ENCODE data around the gene TMEM254.
"Not testable (repeated sequence)": the region's sequence is repeated elsewhere in the genome, so short reads cannot be mapped to it uniquely, and the experiment has no call there.

The TMEM254 gene

GRCh38 chr10:80078448-80079311 is at the start of gene TMEM254:
Gene TMEM254, plus strand, starts transcription at chr10:80078665. Its CDS starts 35 bp downstream, at chr10:80078700.
- peak; percentile 96 for DNase-seq

- DNase-seq = not testable (repeated sequence)
Measured at GRCh38 chr10:80029205-80029604, 49.3 kb upstream of the TMEM254 start.

- DNase-seq = not testable (repeated sequence)
Measured at GRCh38 chr10:80029865-80030264, 48.6 kb upstream of the TMEM254 start.

GRCh38 chr10:80032503-80032902 is 46.0 kb upstream of the TMEM254 start:
- no peak for DNase-seq

GRCh38 chr10:80034766-80035165 is 43.7 kb upstream of the TMEM254 start:
- DNase-seq = not testable (repeated sequence)

- DNase-seq = not testable (repeated sequence)
Measured at GRCh38 chr10:80035430-80035829, 43.0 kb upstream of the TMEM254 start.

GRCh38 chr10:80036921-80037500 is 41.5 kb upstream of the TMEM254 start:
- not testable (repeated sequence) for DNase-seq

- not testable (repeated sequence) for DNase-seq
Measured at GRCh38 chr10:80038226-80038625, 40.2 kb upstream of the TMEM254 start.

- DNase-seq = no peak
Measured at GRCh38 chr10:80041162-80041561, 37.3 kb upstream of the TMEM254 start.

GRCh38 chr10:80044935-80045334 is 33.5 kb upstream of the TMEM254 start:
- DNase-seq = not testable (repeated sequence)

GRCh38 chr10:80046629-80047441 is 31.6 kb upstream of the TMEM254 start:
- peak; percentile 77 for DNase-seq

- no peak for DNase-seq
Measured at GRCh38 chr10:80050752-80051151, 27.7 kb upstream of the TMEM254 start.

GRCh38 chr10:80051993-80052392 is 26.5 kb upstream of the TMEM254 start:
- no peak for DNase-seq

GRCh38 chr10:80055760-80056159 is 22.7 kb upstream of the TMEM254 start:
- no peak for DNase-seq

GRCh38 chr10:80057171-80057570 is 21.3 kb upstream of the TMEM254 start:
- DNase-seq = no peak

- no peak for DNase-seq
Measured at GRCh38 chr10:80064120-80064886, 14.2 kb upstream of the TMEM254 start.

GRCh38 chr10:80066809-80067208 is 11.7 kb upstream of the TMEM254 start:
- DNase-seq = no peak

GRCh38 chr10:80067821-80068220 is 10.6 kb upstream of the TMEM254 start:
- DNase-seq = not testable (repeated sequence)

GRCh38 chr10:80068270-80068669 is 10.2 kb upstream of the TMEM254 start:
- DNase-seq = no peak

GRCh38 chr10:80070057-80070456 is 8.4 kb upstream of the TMEM254 start:
- DNase-seq = peak; percentile 66

- DNase-seq = no peak
Measured at GRCh38 chr10:80072584-80072983, 5.9 kb upstream of the TMEM254 start.

- no peak for DNase-seq
Measured at GRCh38 chr10:80075781-80076180, 2.7 kb upstream of the TMEM254 start.
